Measurements from ENCODE around the gene LGI4.

Gene LGI4

DNA sequence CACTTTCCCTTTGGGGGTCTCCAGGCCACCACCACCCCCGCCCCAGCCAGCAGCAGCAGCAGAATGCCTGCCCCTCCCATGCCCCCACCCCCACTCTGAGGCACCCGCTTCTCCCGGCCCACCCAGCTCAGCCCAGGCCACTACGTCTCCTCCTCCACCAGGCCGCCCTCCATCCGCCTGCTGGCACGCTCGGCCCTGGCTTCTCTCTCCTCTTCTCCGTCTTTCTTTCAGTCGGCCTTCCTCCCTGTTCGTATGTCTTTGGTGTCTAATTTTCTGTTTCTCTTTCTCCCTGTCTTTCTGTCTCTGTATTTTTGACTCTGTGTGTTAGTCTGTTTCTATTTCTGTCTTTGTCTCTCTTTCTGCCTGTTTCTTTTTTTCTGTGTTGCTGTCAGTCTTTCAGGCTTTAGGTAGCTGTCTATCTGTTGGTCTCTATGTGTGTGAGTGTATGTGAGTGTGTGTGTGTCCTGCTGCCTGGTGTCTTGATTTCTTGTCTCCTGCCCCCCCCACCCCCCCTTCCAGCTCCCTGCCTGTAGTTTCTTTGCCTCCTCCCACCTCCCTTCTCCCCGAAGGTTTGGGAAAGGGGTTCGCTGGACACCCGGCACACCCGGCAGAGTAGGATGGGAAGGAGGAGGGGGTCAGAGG, at the start of gene LGI4:
Gene LGI4 (minus strand): TSS at position 459 of the 642 bp plus-strand sequence. CDS start 379 bp downstream, at position 80.
- no peak for DNase-seq

DNA sequence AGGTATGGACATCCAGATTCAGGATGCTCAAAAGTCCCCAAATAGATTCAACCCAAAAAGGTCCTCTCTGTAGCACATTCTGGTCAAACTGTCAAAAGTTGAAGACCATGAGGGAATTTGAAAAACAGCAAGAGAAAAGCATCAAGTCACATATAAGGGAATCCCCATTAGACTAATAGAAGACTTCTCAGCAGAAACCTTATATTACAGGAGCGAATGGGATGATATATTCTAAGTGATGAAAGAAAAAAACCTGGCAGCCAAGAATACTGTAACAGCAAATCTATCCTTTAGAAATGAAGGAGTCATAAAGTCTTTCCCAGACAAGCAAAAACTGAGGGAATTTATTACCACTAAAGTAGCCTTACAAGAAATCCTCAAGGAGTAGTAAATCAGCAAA, 49.4 kb upstream of the LGI4 start:
- DNase-seq: no peak

DNA sequence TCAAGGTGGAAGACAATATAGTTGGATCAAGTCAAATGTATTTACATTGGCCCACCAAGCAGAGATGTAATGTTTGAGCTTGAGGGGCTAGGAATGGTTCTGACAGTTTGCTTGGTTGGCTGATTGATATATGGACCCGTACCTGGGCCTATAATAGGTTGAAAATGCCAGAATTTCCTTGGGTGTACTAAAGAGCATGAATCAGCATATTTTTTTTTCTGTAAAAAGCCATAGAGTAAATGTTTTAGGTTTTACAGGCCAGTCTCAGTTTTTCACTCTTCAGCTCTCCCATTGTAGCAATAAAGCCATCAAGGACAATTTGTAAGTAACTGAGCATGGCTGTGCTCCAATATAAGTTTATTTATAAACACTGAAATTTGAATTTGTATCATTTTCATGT, 46.5 kb upstream of the LGI4 start:
- no peak for DNase-seq

DNA sequence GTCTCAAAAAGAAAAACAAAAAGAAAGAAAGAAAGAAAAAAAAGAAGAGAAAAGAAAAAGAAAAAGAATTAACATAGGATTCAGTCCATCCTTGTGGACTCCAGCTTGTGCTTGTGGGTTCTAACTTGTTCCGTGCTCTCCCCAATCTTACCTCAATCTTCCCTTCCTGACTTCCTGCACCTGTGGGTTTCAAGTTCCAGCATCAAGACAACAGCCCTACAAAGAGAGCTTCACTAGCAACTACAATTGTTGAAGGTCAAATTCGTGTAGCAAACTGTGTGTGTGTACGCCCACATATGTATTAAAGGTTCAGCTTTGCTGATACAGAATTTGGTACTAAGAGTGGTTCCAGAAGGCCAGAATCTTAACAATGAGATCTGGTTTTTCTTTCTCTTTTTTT, 45.0 kb upstream of the LGI4 start:
- no peak for DNase-seq

DNA sequence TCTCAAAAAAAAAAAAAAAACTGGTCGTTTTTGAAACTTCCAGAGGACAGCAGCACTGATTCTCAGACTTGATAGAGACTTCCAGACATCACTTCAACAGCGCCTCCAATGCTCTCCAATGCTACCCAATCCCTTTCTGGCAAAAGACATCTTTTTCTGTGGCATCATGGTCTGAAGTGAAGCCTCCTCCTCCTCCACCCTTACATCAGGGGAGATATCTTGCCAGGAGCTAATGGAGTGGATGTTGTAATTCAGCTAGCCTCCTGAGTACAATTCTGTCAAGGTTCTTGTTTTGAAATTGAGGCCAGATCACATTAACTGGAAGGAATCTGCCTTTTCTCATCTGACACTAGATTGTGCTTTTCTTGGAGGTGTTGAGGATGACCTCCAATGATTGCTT, 43.8 kb upstream of the LGI4 start:
- DNase-seq: no peak

DNA sequence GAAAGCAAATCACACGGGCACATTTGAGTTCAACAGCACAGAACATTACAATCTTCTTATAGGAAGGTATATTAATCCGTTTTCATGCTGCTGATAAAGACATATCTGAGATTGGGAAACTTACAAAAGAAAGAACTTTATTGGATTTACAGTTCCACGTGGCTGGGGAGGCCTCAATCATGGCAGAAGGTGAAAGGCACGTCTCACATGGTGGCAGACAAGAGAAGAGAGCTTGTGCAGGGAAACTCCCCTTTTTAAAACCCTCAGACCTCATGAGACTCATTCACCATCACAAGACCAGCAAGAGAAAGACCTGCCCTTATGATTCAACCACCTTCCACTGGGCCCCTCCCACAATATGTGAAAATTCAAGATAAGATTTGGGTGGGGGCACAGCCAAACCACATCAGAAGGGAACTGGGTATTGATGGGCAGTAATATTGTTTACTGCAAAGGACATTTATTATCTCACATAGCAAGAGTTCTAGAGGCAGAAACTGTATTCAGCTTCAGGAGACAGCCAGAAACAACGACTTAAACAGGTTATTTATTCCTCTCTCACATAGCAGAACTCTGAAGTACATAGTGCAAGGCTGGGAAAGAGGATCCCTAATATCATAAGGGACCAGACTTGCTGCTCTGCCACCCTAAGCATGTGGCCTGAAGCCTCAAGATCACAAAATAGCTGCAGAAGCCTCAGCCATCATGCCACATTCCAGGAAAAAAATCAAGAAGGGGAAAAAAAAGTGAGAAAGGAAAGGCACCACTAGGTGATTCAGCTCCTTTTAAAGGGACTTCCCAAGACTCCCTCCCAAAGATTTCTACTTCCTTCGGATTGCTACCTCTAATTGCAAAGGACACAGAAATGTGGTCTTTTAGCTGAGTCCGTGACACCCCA, 42.8 kb upstream of the LGI4 start:
- no peak for DNase-seq

DNA sequence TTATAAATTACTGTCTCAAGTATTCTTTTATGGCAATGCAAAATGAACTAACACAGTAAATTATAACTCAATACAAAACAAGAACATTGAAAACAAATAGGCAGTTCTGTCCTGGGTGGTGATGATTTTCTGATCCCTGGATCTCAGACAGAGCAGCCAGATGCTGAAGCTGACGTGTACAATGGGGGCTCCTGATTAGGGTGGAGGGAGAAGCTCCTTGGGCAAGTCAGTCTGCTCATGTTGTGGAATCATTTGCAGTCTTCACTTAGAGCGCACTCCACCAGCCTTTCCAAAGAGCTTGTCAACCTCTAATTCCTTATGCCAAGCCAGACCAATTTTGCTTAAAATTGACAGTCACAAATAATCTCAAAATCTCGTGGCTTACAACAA, 41.3 kb upstream of the LGI4 start:
- no peak for DNase-seq

DNA sequence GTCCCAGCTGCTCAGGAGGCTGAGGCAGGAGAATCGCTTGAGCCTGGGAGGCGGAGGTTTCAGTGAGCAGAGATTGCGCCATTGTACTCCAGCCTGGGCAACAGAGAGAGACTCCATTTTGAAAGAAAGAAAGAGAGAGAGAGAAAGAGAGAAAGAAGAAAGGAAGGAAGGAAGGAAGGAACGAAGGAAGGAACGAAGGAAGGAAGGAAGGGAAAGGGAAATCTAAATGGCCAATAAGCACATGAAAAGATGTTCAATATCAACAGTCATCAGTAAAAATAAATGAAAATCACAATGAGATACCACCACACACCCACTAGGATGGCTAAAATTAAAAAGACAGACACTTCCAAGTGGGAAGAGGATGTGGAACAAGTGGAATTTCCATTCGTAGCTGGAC, 39.4 kb upstream of the LGI4 start:
- no peak for DNase-seq

DNA sequence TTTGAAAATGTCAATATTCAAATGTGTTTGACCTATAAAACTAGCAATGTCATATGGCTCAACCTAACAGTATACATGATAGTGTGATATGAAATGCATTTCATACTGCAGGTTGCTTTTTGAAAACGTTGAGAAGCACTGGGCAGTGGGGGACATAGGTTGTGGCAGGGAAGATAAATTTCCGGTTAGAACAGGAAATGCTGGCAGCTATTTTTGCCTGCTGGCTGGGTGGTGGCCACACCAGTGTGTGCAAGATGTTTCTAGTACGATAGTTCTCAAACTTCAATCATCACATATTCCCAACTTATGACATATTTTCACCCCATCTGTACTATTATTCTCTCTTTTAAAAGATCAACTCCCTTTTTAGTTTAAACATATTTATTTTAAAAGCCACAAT, 36.9 kb upstream of the LGI4 start:
- DNase-seq: no peak

DNA sequence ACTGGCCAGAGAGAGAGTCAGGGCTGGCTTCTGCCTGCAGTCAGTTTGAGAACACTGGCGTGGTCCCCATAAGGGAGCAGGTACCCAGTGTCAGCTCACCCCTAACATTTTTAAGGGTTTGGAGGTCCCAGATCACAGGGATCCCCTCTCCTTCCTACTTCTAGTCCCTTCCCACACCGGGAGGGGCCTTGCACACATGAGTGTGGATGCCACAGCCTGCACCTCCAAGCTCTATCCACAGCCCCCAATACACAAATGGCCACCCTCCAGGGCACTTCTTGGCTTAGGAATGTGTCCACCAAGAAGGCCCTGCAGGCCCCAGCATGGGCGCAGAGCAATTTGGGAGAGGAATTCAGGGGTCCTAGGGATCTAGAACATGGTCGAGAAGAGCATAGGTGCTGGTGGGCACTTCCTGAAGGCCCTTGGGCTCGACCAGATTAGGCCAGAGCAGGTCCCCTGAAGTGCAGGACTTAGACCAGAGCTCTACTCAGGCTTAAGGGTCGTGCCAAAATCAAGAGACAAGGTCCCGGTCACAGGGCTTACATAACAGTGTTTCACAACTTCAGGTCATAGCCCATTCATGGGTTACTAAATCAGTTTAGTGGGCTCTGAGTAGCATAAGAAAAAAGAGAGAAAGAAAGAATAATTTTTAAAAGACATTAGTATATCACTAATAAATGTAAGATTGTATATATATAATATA, 35.7 kb upstream of the LGI4 start:
- no peak for DNase-seq

DNA sequence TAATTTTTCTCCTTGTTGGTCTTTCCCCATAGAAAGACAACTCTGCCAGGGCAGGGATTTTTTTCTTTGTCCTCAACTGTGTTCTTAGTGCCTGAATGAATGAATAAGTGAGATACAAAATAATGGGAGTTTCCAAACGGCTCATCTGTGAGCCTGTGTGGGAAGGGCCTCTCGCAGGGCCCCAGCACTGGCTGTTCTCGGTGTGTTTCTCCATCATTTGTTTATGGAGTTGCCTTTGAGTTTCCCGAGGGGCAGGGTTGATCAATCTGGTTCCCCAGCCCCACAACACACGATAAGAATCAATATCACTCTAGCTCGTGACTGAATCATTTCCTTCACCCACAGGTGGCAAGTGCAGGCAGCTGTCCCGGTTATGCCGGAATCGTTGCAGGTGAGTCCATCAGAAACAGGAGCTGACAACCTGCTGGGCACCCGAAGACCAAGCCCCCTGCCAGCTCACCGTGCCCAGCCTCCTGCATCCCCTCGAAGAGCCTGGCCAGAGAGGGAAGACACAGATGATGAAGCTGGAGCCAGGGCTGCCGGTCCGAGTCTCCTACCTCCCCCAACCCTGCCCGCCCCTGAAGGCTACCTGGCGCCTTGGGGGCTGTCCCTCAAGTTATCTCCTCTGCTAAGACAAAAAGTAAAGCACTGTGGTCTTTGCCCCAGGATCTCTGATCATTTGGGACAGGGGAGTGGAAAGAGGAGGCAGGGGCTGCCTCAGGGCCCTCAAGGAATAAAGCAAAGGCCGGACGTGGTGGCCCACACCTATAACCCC, 34.5 kb upstream of the LGI4 start:
- DNase-seq: no peak

DNA sequence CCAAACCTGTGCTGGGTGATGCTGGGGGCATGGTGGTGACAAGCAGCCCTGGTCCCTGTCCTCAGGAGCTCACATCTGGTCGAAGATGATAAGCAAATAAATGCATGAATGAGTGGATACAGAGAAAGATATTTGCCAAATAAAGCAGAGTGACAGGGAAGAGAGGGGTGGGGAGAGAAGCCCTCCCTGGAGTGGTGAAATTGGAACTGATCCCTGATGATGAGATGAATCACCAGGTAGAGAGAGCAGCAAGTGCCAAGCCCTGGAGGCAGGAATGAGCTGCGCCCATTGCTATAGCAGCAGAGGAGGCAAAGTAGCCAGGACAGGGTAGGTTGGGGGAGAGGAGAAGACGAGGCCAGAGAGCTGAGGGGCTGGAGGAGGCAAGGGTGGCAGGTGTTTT, 33.3 kb upstream of the LGI4 start:
- peak; percentile 85 for DNase-seq

DNA sequence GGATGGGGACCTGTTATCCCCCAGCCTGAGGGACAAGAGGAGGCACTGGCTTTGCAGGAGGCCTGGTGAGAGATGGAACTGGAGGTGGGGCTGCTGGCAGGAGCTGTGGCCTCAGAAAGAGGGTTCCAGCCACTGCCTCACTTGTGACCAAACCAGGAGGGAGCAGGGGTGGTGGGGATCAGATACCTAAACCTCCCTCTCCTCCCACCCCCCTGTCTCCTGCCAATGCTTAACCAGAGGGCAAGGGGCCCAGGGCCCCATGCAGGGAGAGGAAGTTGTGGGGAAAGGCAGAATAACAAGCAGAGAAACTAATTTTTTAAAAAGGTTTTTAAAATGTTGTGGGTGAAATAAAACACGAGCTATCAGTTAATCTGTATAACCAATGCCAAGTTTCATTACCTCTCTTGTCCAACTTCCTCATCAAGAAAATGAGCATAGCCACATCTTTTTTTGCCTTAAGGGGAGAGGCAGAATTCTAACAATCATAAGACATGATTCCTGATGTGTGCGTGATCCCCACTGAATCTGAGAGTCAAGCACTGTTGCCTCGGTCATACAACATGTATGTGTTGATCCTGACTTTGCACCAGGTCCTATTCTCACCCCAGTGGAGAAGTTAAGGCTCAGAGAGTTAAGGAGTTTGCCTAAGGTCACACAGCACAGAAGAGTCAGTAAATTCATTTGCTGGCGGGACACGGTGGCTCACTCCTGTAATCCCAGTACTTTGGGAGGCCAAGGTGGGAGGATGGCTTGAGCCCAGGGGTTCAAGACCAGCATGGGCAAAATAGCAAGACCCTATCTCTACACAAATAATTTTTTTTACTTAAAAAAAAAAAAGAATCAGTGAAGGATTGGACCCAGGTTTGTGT, 32.6 kb upstream of the LGI4 start:
- no peak for DNase-seq

DNA sequence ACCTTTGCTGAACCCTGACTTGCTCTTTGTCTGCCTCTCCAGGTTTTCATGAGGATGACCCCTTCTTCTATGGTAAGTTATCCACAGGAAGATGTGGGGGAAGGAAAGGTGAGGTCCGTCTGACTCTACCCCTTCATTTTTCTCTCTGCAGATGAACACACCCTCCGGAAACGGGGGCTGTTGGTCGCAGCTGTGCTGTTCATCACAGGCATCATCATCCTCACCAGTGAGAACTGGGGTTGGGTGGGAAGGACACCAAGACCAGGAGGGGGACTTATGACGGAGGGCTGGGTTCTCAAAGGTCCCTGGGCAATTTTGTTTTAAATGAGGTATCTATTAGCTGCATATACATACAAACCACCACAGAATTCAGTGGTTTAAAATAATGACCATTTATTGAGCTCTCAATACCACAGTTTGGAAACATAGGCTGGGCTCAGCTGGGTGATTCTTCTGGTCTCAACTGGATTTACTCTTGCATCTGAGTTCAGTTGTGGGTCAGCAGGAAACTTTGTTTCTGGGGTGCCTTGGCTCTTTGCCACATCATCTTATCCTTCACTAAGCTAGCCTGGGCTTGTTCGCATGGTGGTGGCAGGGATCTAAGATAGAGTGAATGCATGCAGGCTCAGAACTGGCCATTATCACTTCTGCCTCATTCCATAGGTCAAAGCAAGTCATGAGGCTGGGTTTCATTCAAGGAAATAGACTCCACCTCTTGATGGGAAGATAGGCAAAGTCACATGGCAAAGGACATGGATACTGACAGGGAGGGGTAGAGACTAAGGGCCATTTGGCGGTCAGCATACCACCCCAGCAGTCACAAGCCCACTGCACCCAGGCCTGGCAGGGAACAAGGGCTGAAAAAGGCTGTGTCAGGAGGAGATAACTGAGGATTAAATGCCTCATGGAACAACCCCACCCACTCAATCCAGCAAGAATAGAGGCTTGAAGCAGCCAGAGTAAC, 31.5 kb upstream of the LGI4 start:
- DNase-seq: no peak

DNA sequence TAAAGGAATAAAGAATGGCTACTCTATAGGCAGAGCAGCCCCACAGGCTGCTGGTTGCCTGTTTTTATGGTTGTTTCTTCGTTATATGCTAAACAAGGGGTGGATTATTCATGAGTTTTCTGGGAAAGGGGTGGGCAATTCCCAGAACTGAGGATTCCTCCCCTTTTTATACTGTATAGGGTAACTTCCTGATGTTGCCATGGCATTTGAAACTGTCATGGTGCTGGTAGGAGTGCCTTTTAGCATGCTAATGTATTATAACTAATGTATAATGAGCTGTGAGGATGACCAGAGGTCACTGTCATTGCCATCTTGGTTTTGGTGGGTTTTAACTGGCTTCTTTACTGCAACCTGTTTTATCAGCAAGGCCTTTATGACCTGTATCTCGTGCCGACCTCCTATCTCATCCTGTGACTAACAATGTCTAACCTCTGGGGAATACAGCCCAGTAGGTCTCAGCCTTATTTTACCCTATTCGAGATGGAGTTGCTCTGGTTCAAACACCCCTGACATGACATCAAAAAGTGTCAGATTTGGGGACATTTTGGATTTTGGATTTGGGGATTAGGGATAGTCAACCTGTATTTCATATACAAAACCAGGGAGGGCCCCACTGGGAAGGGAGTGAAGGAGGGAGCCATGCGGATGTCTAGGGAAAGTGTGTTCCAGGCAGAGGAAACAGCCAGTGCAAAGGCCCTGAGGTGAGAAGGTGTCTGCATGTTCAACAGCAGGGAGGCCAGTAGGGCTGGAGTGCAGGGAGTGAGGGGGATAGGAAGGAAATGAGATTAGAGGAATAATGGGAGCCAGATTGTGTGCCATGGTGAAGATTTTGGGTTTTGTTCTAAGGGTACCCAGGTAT, 30.6 kb upstream of the LGI4 start:
- no peak for DNase-seq

DNA sequence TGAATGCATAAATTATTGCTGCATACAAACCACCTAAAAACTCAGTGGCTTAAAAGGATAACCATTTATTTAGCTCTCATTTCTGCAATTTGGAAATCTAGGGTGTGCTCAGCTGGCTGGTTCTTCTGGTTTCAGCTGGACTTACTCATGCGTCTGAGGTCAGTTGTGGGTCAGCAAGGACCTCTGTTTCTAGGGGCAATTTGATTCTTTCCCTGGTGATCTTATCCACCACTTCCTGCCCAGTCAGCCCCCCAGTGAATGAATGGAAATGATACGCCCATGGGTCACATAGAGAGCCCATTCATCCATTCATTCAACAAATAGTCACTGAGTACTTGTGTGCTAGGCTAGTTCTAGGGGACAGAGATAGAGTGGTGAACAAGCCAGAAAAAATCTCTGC, 29.6 kb upstream of the LGI4 start:
- no peak for DNase-seq

DNA sequence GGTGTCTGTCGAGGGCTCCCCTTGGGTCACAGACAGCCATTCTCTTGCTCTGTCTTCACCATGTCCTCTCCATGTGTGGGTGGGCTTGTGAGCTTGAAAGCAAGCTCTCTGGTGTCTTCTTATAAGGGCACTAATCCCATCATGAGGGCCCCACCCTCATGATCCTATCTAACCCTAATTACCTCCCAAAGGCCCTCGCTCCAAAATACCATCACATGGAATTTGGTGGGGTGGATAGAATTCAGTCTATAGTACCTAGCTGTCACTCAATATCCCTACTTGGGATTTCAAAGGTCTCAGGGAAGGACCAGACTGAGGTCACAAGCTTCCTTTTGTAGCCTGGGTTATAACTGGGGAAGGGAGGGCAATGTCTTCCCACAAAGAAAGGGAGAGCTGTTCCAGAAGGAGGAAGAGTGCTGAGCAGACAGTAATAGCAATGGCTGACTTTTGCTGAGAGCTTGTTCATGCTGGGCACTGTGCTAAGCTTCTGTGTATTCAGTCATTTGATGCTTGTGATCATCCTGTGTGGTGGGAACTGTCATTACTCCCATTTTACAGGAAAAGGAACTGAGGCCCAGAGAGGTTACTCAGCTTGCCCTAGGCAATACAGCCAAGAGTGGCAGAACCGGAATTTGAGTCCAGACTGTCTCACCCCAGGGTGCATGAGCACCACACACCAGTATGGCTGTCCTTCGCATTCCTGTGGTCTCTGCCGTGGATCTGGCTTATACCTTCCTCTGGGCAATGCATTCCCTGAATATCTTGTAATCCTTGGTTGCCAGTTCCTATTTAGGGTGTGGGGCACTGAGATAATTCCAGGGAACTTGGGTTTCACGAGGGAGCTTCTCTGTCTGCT, 27.8 kb upstream of the LGI4 start:
- no peak for DNase-seq

DNA sequence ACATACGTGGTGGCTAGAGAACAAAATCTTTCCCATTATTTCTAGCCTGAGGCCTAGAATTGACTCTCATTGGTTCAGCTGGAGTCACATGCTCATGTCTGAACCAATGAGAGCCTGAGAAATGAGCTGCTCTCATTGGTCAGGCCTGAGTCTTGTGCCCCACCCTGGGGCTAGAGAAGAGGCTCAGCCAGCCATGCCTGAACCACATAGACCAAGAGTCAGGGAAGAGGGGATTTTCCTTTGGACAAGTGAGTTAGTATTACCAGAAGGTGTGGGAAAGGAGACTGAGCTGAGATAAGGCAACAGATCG, 26.5 kb upstream of the LGI4 start:
- no peak for DNase-seq
